SIG-M5 treated with dmso at 0.1 percent for 504 hours (cell line): ENCODE data around the gene SMIM1.

Experiments used
- DNase-seq: peaks from one replicate; lab custom pipeline; 2025; ENCODE audit not compliant: unreplicated experiment; lab: John Stamatoyannopoulos, UW

Gene SMIM1

GRCh38 chr1:3775490-3776230 is 3.1 kb downstream of the SMIM1 start:
- DNase-seq = peak; percentile 10

- no peak for DNase-seq
Measured at GRCh38 chr1:3776231-3776961, 3.8 kb downstream of the SMIM1 start.

GRCh38 chr1:3777078-3777547 is 4.6 kb downstream of the SMIM1 start:
- no peak for DNase-seq

- no peak for DNase-seq
Measured at GRCh38 chr1:3777647-3778589, 5.4 kb downstream of the SMIM1 start.

GRCh38 chr1:3778590-3779264 is 6.2 kb downstream of the SMIM1 start:
- DNase-seq = no peak

GRCh38 chr1:3779265-3779911 is 6.8 kb downstream of the SMIM1 start:
- DNase-seq = no peak

GRCh38 chr1:3779912-3780416 is 7.4 kb downstream of the SMIM1 start:
- DNase-seq = no peak

GRCh38 chr1:3780901-3781300 is 8.4 kb downstream of the SMIM1 start:
- DNase-seq = no peak

GRCh38 chr1:3783651-3784474 is 11.3 kb downstream of the SMIM1 start:
- DNase-seq = no peak

GRCh38 chr1:3785045-3785444 is 12.5 kb downstream of the SMIM1 start:
- DNase-seq = no peak

GRCh38 chr1:3785456-3786157 is 13.1 kb downstream of the SMIM1 start:
- DNase-seq = no peak

- no peak for DNase-seq
Measured at GRCh38 chr1:3786468-3787348, 14.2 kb downstream of the SMIM1 start.

GRCh38 chr1:3787349-3787715 is 14.8 kb downstream of the SMIM1 start:
- no peak for DNase-seq

GRCh38 chr1:3787745-3788605 is 15.4 kb downstream of the SMIM1 start:
- no peak for DNase-seq

- DNase-seq = no peak
Measured at GRCh38 chr1:3788756-3789420, 16.3 kb downstream of the SMIM1 start.
